ENCODE measurements around the gene ALPI. TPM values are rescaled to one million over a fixed set of nuclear protein-coding genes. Genes with fewer than 3 reads are reported as not detected.

Gene ALPI
- total and polyA plus RNA-seq, 2 donors (not counting 1 experiment from before 2014, with no cell fraction given): not detected

GRCh38 chr2:232489516-232490220 lies 33.7 kb downstream of the ALPI start:
- Histone ChIP-seq H3K4me3 (ENCODE audit: control extremely low read depth in 1 of 5, extremely low read depth in 1 of 5, insufficient read depth in 1 of 5, low read depth in 2 of 5, low read length in 4 of 5) (no peak overlapping the region), H4K20me1 (ENCODE audit: control insufficient read depth, insufficient read depth, low read length, poor library complexity, severe bottlenecking) (no peaks in the 10 kb centered on the region), H3K79me2 (ENCODE audit: control insufficient read depth, insufficient read depth, low read length) (no peaks in the 10 kb centered on the region), H3K27me3 (replicated peaks in 1 of 4; ENCODE audit: control extremely low read depth in 1 of 4, control insufficient read depth in 3 of 4, insufficient read depth in 4 of 4, low read length in 3 of 4) (peaks cover 0 to 27% (median 2%) of the 10 kb centered on the region in 4 experiments), H3K4me1 (ENCODE audit: control insufficient read depth in 2 of 2, insufficient read depth in 2 of 2, low read length in 2 of 2) (peaks cover 7 to 11% of the 10 kb centered on the region in 2 donors), H2AFZ (ENCODE audit: insufficient read depth, low read depth, low read length, poor library complexity, severe bottlenecking) (no peak overlapping the region), H3K9me3 (ENCODE audit: control extremely low read depth in 1 of 3, control insufficient read depth in 2 of 3, insufficient read depth in 1 of 3, low read length in 2 of 3) (no peaks in the 10 kb centered on the region), H3K4me2 (replicated peaks; ENCODE audit: low read depth, low read length, poor library complexity, severe bottlenecking) (no peak overlapping the region), H3K9ac (ENCODE audit: low read length) (no peak overlapping the region), H3K36me3 (replicated peaks in 1 of 2; ENCODE audit: control extremely low read depth in 1 of 2, control insufficient read depth in 1 of 2, extremely low read depth in 1 of 2, insufficient read depth in 2 of 2, low read length in 1 of 2) (no peaks in the 10 kb centered on the region), H3K27ac (ENCODE audit: low read length in 2 of 2) (no peak overlapping the region)
- no peak overlapping the region for H3K4me3 Mint-ChIP-seq
- H3K4me1 Mint-ChIP-seq: peaks cover 11% of the 10 kb centered on the region
- WGBS (ENCODE audit: insufficient coverage): 80% methylated on average over 6 of the region's 9 CpGs
- ChIA-PET CTCF (no interaction called here), POLR2A (no interaction called here)
- H3K9me3 Mint-ChIP-seq (ENCODE audit: insufficient read depth): no peaks in the 10 kb centered on the region
- intact Hi-C loops (cut with micrococcal nuclease): no loop called here
- ATAC-seq (ENCODE audit: low read depth): no peak
- no peak for DNase-seq
- no peak overlapping the region for H3K27ac Mint-ChIP-seq
- H3K27me3 Mint-ChIP-seq: peaks cover 33% of the 10 kb centered on the region
- TF ChIP-seq CTCF (IDR thresholded peaks at IDR 0.05) (no peak), EZH2 (IDR thresholded peaks at IDR 0.05; ENCODE audit: borderline replicate concordance, insufficient read depth, low read depth, low read length, poor library complexity, severe bottlenecking) (no peak)

Measured in B cell (primary cell).